Pancreas (tissue), 10 donors: Measurements from ENCODE around the gene SPRY1. TPM values are rescaled to one million over a fixed set of nuclear protein-coding genes. Genes with fewer than 3 reads are reported as not detected.

Experiments
- ATAC-seq, 4 donors: fragments of 200-7000 bp; cut with Tn5 transposase; one replicate each; pipeline versions ENCODE4 v1.8.0 to v1.9.1; 2020; ENCODE audit warnings: mild to moderate bottlenecking in 4 of 4, moderate library complexity in 4 of 4
- DNase-seq, 6 donors: peaks; one replicate each; pipeline ENCODE4 v3.0.0-alpha.2; 2020
- FAIRE-seq: peaks from 2 replicates; lab custom pipeline; 2012; peaks lifted over from hg19 to GRCh38; lab: Jason Lieb, UNC
- H3K27ac ChIP-seq, 4 donors: fragments of 200-600 bp; sonication (generic); 1 replicate in 3 of 4; 2 replicates in 1 of 4; pipeline versions ENCODE4 v1.5.0 to v1.8.0; 2020
- H3K27me3 ChIP-seq, 4 donors: fragments of 200-600 bp; one replicate each; pipeline ENCODE4 v1.8.0; 2021
- H3K36me3 ChIP-seq, 3 donors: fragments of 200-600 bp; sonication (generic) in 1 of 3; one replicate each; pipeline versions ENCODE4 v1.5.0 to v1.8.0; 2020 to 2021
- H3K4me1 ChIP-seq, 3 donors: fragments of 200-600 bp; one replicate each; pipeline ENCODE4 v1.8.0; 2021
- H3K4me3 ChIP-seq, 4 donors: fragments of 200-600 bp; sonication (generic) in 2 of 4; one replicate each; pipeline versions ENCODE4 v1.5.0 to v1.8.0; 2020 to 2021
- H3K9me3 ChIP-seq, 4 donors: fragments of 200-600 bp; one replicate each; pipeline ENCODE4 v1.8.0; 2021
- CTCF ChIP-seq, 4 donors: fragments of 200-600 bp; sonication (generic) in 3 of 4; IDR thresholded peaks; one replicate each; pipeline versions ENCODE4 v1.5.0 to v1.8.0; 2021; ENCODE audit warnings: antibody characterized with exemption in 4 of 4
- WGBS, 2 donors: extraction: QIAGEN DNeasy Blood & Tissue Kit; methylation state at CpG; one replicate each; pipeline ENCODE4 v1.1.7; 2013; 5-methylcytosine and 5-hydroxymethylcytosine counted together
- intact Hi-C, 3 donors: fragments of 100-400 bp; cut with DNase I; formaldehyde crosslinking; loops; one replicate each; pipeline versions ENCODE4 v1.11.1 to v1.14.2; 2022
- polyA plus RNA-seq, 2 donors: library from polyadenylated mRNA; stranded (reverse); fragments of 200-250 nt; gene quantifications; one replicate each; pipeline ENCODE4 v1.2.3, GENCODE V29; 2013
- total RNA-seq, 6 donors: library from RNA; stranded (reverse); fragmentation: NEBNext Ultra II Directional in 4 of 6; extraction: Animal tissue kit (Norgen Biotek cat#: 25700) in 4 of 6; gene quantifications; one replicate each; pipeline versions ENCODE4 v1.2.1 to v1.2.4, GENCODE V29; 2021 to 2023
- donor health status: healthy with polysubstance abuse.
- donor health status: DM: no; HTN: no; CAD: no; lungs with moderate emphysema.
- donor health status: DM: no; HTN: no; CAD: no.
- donor health status: control.
- donor health status: control.
- donor health status: Bipolar disorder and iron deficiency.
- donor health status: DM: yes; HTN: yes; CAD: no.
- donor health status: DM: no; HTN: no; CAD: no.
- donor health status: DM: no; HTN: no; CAD: no.
- donor health status: DM: yes; HTN: yes; CAD: no.

SPRY1 gene
- total and polyA plus RNA-seq, 8 donors: 10.1 to 29.7 (median 17.1) TPM

- 87 to 88% methylated on average over 4 of the region's 4 CpGs for WGBS, 2 donors
- Histone ChIP-seq H3K9me3 (no peaks in the 10 kb centered on the region), H3K4me1 (peaks cover 4 to 9% (median 4%) of the 10 kb centered on the region in 3 donors), H3K27me3 (no peaks in the 10 kb centered on the region), H3K27ac (no peak overlapping the region), H3K4me3 (no peak overlapping the region), H3K36me3 (peaks cover 0 to 5% (median 0%) of the 10 kb centered on the region in 3 donors)
- no peak for TF ChIP-seq CTCF (IDR thresholded peaks at IDR 0.05)
- ATAC-seq (no peak), FAIRE-seq (no peak), DNase-seq (no peak)
- intact Hi-C loops: no loop called here
Observed at GRCh38 chr4:123404533-123404932, 7.9 kb downstream of the SPRY1 start.

DNA sequence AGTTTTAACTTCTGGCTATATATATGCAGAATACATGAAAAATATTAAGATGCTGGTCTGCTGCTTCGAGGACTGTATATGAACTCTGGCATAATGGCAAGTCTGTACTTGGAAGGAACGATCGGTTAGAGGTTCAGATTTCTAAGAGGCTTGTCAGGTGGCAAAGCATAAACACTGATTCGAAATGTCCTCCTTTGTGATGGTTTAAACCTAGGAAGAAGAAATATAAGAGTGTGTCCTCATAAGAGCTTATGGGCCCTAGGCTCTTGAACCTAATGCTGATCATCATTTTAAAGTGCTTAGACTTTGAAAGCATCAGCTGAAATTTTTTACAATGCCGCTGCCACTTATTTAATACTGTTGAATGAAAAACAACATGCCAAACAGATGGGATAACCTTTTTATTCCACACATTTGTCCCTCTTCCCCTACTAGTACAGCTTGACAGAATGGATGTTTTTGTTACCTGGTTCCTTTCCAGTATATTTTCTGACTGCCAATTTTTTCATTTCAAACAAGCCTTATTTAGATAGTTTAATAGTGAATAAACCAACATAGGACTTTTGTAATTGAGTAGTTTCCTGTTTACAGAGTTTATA lies 8.8 kb downstream of the SPRY1 start:
- Histone ChIP-seq H3K27ac (no peak overlapping the region), H3K9me3 (no peaks in the 10 kb centered on the region), H3K4me3 (no peak overlapping the region), H3K4me1 (peaks cover 4 to 6% (median 4%) of the 10 kb centered on the region in 3 donors), H3K36me3 (peaks cover 0 to 5% (median 0%) of the 10 kb centered on the region in 3 donors), H3K27me3 (no peaks in the 10 kb centered on the region)
- intact Hi-C loops: no loop called here
- WGBS, 2 donors: 78 to 92% methylated on average over 5 of the region's 5 CpGs
- ATAC-seq (no peak), DNase-seq (no peak), FAIRE-seq (no peak)
- TF ChIP-seq CTCF (IDR thresholded peaks at IDR 0.05): no peak

DNA sequence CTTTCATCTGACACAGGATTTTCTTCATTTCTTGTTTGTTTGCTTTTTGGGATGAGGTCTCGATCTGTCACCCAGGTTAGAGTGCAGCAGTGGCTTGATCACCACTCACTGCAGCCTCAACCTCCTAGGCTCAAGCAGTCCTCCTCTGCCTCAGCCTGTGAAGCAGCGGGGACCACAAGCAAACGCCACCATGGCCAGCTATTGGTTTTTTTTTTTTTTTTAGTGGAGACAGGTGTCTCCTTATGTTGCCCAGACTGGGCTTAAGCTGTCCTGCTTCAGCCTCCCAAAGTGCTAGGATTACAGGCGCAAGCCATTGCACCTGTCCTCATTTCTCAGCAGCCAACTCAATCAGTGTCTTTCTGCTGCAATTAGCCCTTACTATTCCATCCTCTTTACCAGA lies 10.3 kb downstream of the SPRY1 start:
- no peak overlapping the region for H3K27ac ChIP-seq
- DNase-seq (no peak), ATAC-seq (no peak), FAIRE-seq (no peak)
- H3K4me3 ChIP-seq: no peak overlapping the region
- peaks cover 0 to 4% (median 4%) of the 10 kb centered on the region in 3 donors for H3K4me1 ChIP-seq
- no peaks in the 10 kb centered on the region for H3K9me3 ChIP-seq
- no peaks in the 10 kb centered on the region for H3K27me3 ChIP-seq
- WGBS, 2 donors: 94 to 98% methylated on average over 4 of the region's 4 CpGs
- TF ChIP-seq CTCF (IDR thresholded peaks at IDR 0.05): no peak
- intact Hi-C loops: no loop called here
- peaks cover 0 to 5% (median 0%) of the 10 kb centered on the region in 3 donors for H3K36me3 ChIP-seq

- H3K36me3 ChIP-seq: no peaks in the 10 kb centered on the region
- peaks cover 3 to 4% (median 4%) of the 10 kb centered on the region in 3 donors for H3K4me1 ChIP-seq
- intact Hi-C loops: no loop called here
- no peaks in the 10 kb centered on the region for H3K27me3 ChIP-seq
- no peaks in the 10 kb centered on the region for H3K9me3 ChIP-seq
- WGBS, 2 donors: 94 to 98% methylated on average over 5 of the region's 5 CpGs
- H3K4me3 ChIP-seq: no peak overlapping the region
- H3K27ac ChIP-seq: no peak overlapping the region
- DNase-seq (no peak), ATAC-seq (no peak), FAIRE-seq (no peak)
- TF ChIP-seq CTCF (IDR thresholded peaks at IDR 0.05): no peak
Observed at GRCh38 chr4:123408471-123409084, 12.0 kb downstream of the SPRY1 start.

DNA sequence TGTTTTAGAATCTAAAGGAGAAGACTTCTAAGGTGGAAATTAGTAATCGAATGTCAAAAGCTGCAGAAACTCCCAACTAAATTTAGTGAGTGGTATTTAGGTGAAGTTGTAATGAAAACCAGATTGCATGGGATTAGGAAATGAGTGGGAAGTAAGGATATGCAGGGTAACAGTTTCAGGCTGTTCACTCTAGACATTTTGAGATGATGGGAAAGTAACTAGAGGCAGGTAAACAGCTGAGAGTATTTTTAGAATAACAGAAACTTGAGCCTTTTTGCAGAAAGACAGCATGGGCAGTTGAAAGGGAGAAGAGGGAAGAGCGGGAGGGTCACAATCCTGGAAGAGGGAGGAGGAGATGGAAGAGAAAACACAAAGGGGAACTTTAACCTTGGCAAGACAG lies 12.7 kb downstream of the SPRY1 start:
- intact Hi-C loops: no loop called here
- Histone ChIP-seq H3K9me3 (no peaks in the 10 kb centered on the region), H3K4me3 (no peak overlapping the region), H3K4me1 (peaks cover 0 to 5% (median 4%) of the 10 kb centered on the region in 3 donors), H3K27ac (no peak overlapping the region), H3K36me3 (no peaks in the 10 kb centered on the region), H3K27me3 (no peaks in the 10 kb centered on the region)
- DNase-seq (no peak), ATAC-seq (no peak), FAIRE-seq (no peak)
- no peak for TF ChIP-seq CTCF (IDR thresholded peaks at IDR 0.05)
- WGBS, 2 donors: 82 to 91% methylated on average over 2 of the region's 2 CpGs
